Keratinocyte (primary cell): ENCODE measurements around the gene DCLK1. TPM values are rescaled to one million over a fixed set of nuclear protein-coding genes. Genes with fewer than 3 reads are reported as not detected.

Source experiments
- DNase-seq: peaks from one replicate; pipeline ENCODE4 v3.0.0-alpha.2; 2011; ENCODE audit warnings: low read depth, missing footprints, low spot score
- FAIRE-seq: peaks from 2 replicates; lab custom pipeline; 2011; peaks lifted over from hg19 to GRCh38; lab: Jason Lieb, UNC
- H2AFZ ChIP-seq: 2 replicates; pipeline ENCODE4 v1.6.0; 2012; ENCODE audit warnings: low read length, control low read depth, inconsistent platforms; ENCODE audit not compliant: control insufficient read depth
- H3K27ac ChIP-seq: 2 replicates; pipeline ENCODE4 v1.5.1; 2011; ENCODE audit warnings: low read length; ENCODE audit not compliant: control insufficient read depth, insufficient read depth
- H3K27me3 ChIP-seq: 3 replicates; pipeline ENCODE4 v1.6.0; 2011; ENCODE audit warnings: low read length; ENCODE audit not compliant: control insufficient read depth, insufficient read depth; ENCODE audit errors: extremely low read depth
- H3K36me3 ChIP-seq, 2 experiments: 2 replicates in 1 of 2; 3 replicates in 1 of 2; pipeline ENCODE4 v1.5.1; 2011; ENCODE audit warnings: low read length in 2 of 2, mild to moderate bottlenecking in 1 of 2; ENCODE audit not compliant: control insufficient read depth in 2 of 2, insufficient read depth in 2 of 2; ENCODE audit errors: extremely low read depth in 1 of 2
- H3K4me1 ChIP-seq: 3 replicates; pipeline ENCODE4 v1.5.1; 2011; ENCODE audit warnings: low read length; ENCODE audit not compliant: control insufficient read depth, insufficient read depth; ENCODE audit errors: extremely low read depth
- H3K4me2 ChIP-seq: 3 replicates; pipeline ENCODE4 v1.6.0; 2011; ENCODE audit warnings: low read depth, low read length; ENCODE audit not compliant: control insufficient read depth, insufficient read depth; ENCODE audit errors: extremely low read depth
- H3K4me3 ChIP-seq, 3 experiments: fragments of 200-600 bp in 1 of 3; sonication (generic) in 1 of 3; 2 replicates in 2 of 3; 3 replicates in 1 of 3; pipeline ENCODE4 v1.5.1; 2011 to 2016; ENCODE audit warnings: low read length in 3 of 3, mild to moderate bottlenecking in 3 of 3, control low read depth in 2 of 3, inconsistent platforms in 1 of 3, low read depth in 1 of 3, mixed read lengths in 1 of 3, mixed run types in 1 of 3, moderate library complexity in 1 of 3; ENCODE audit not compliant: control insufficient read depth in 2 of 3, insufficient read depth in 2 of 3; ENCODE audit errors: extremely low read depth in 1 of 3
- H3K79me2 ChIP-seq: 2 replicates; pipeline ENCODE4 v1.6.0; 2012; ENCODE audit warnings: low read length; ENCODE audit not compliant: control insufficient read depth, insufficient read depth
- H3K9ac ChIP-seq: 3 replicates; pipeline ENCODE4 v1.6.0; 2011; ENCODE audit warnings: low read length; ENCODE audit not compliant: control insufficient read depth, insufficient read depth; ENCODE audit errors: extremely low read depth
- H3K9me1 ChIP-seq: 3 replicates; pipeline ENCODE4 v1.6.0; 2011; ENCODE audit warnings: low read length; ENCODE audit not compliant: control insufficient read depth, insufficient read depth; ENCODE audit errors: extremely low read depth
- H3K9me3 ChIP-seq: 2 replicates; pipeline ENCODE4 v1.5.1; 2012; ENCODE audit warnings: low read depth, low read length; ENCODE audit not compliant: control insufficient read depth
- H4K20me1 ChIP-seq: 3 replicates; pipeline ENCODE4 v1.6.0; 2011; ENCODE audit warnings: low read length; ENCODE audit not compliant: control insufficient read depth, insufficient read depth; ENCODE audit errors: extremely low read depth
- EZH2 ChIP-seq: IDR thresholded peaks from one replicate; pipeline ENCODE4 v1.6.1; 2012; ENCODE audit warnings: inconsistent platforms, mild to moderate bottlenecking, low read length, moderate library complexity
- dilution Hi-C: fragments of 300-500 bp; cut with MboI; formaldehyde crosslinking; loops from one replicate; pipeline ENCODE4 v1.7.0; 2020; ENCODE audit warnings: low sequenced_read_pairs; ENCODE audit not compliant: extremely low pct_ligation_motif_present
- polyA plus RNA-seq, 5 experiments: library from polyadenylated mRNA; depleted of rRNA in 3 of 5; stranded (reverse) in 3 of 5; stranded (forward) in 1 of 5; unstranded in 1 of 5; fragments of >200 nt; gene quantifications; 1 replicate in 1 of 5; 2 replicates in 3 of 5; 3 replicates in 1 of 5; pipeline versions ENCODE4 v1.2.1 to v1.2.3, GENCODE V29; 2011 to 2012; ENCODE audit warnings: missing spikeins in 2 of 5, low read depth in 1 of 5, low replicate concordance in 1 of 5
- TF ChIP-seq, protein P1 (sequence below), 3 experiments: IDR thresholded peaks in 1 of 3; conservative IDR thresholded peaks in 1 of 3; optimal IDR thresholded peaks in 1 of 3; 2 replicates in 2 of 3; 3 replicates in 1 of 3; pipeline versions ENCODE3 to v1.5.1; 2011; ENCODE audit warnings: low read length in 3 of 3, mild to moderate bottlenecking in 3 of 3, moderate library complexity in 2 of 3, control low read depth in 1 of 3, inconsistent platforms in 1 of 3; ENCODE audit not compliant: insufficient read depth in 2 of 3; ENCODE audit errors: extremely low read depth in 1 of 3

DCLK1 gene
- polyA plus RNA-seq, 1 donor (not counting 4 experiments of a cell fraction or from before 2014, with no cell fraction given), result 0.04 TPM

DNA sequence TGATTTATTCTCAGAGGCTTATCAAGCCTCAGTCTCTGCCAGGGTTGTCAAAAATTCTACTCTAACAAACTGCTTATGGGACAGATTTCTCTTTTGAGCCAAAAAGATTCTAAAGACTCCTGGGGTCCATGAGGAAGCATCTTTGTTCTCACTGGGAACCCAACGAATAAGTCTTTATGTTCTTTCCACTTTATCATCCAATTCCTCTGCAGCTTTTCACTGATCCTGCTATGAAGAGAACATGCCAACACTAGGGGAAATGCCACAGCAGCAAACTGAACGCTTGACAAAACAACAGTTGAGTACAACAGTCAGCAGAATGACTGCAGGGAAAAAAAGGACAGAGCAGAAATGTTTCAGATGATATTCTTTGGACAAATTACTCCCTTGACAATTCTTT lies 22.2 kb downstream of the DCLK1 start:
- dilution Hi-C loops, result no loop called here
- Histone ChIP-seq H3K4me1 (no peaks in the 10 kb centered on the region), H3K79me2 (no peaks in the 10 kb centered on the region), H3K27ac (no peak overlapping the region), H3K9me3 (no peaks in the 10 kb centered on the region), H4K20me1 (no peaks in the 10 kb centered on the region), H3K4me2 (no peak overlapping the region), H2AFZ (no peak overlapping the region), H3K4me3 (no peak overlapping the region), H3K36me3 (no peaks in the 10 kb centered on the region), H3K27me3 (no peaks in the 10 kb centered on the region), H3K9ac (no peak overlapping the region), H3K9me1 (no peaks in the 10 kb centered on the region)
- no peak for TF ChIP-seq EZH2
- TF ChIP-seq, protein P1, sequence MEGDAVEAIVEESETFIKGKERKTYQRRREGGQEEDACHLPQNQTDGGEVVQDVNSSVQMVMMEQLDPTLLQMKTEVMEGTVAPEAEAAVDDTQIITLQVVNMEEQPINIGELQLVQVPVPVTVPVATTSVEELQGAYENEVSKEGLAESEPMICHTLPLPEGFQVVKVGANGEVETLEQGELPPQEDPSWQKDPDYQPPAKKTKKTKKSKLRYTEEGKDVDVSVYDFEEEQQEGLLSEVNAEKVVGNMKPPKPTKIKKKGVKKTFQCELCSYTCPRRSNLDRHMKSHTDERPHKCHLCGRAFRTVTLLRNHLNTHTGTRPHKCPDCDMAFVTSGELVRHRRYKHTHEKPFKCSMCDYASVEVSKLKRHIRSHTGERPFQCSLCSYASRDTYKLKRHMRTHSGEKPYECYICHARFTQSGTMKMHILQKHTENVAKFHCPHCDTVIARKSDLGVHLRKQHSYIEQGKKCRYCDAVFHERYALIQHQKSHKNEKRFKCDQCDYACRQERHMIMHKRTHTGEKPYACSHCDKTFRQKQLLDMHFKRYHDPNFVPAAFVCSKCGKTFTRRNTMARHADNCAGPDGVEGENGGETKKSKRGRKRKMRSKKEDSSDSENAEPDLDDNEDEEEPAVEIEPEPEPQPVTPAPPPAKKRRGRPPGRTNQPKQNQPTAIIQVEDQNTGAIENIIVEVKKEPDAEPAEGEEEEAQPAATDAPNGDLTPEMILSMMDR (optimal IDR thresholded peaks at IDR 0.05 in 1 of 3, IDR thresholded peaks at IDR 0.05 in 1 of 3, conservative IDR thresholded peaks at IDR 0.05 in 1 of 3; ENCODE audit: extremely low read depth in 1 of 3, insufficient read depth in 2 of 3, low read length in 3 of 3), result no peak
- no peak for DNase-seq
- no peak for FAIRE-seq

DNA sequence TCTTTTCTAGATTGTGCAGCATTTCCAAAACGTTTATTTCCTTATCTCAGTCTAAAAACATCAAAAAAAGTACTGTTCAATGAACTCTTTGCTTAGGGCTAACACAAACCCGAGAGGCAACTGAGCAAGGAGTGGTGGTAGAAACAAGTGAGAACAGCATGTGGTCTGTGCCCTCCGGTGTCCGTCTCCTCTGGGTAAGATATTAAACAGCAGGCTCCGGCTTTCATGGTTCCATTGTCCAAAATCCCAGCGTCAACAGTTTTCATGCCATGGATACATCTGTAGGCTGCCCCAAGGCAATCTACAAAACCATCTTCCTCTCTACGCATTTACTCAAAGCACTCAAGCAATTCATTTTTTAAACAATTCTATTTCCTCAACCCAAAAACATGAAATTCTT lies 22.8 kb downstream of the DCLK1 start:
- H3K27me3 ChIP-seq, result no peaks in the 10 kb centered on the region
- H3K9ac ChIP-seq, result no peak overlapping the region
- DNase-seq, result no peak
- dilution Hi-C loops, result no loop called here
- no peaks in the 10 kb centered on the region for H3K4me1 ChIP-seq
- H3K79me2 ChIP-seq, result no peaks in the 10 kb centered on the region
- FAIRE-seq, result no peak
- no peak overlapping the region for H3K4me2 ChIP-seq
- no peaks in the 10 kb centered on the region for H3K36me3 ChIP-seq
- H3K9me1 ChIP-seq, result no peaks in the 10 kb centered on the region
- H3K27ac ChIP-seq, result no peak overlapping the region
- no peaks in the 10 kb centered on the region for H4K20me1 ChIP-seq
- H3K9me3 ChIP-seq, result no peaks in the 10 kb centered on the region
- H2AFZ ChIP-seq, result no peak overlapping the region
- no peak overlapping the region for H3K4me3 ChIP-seq
- TF ChIP-seq, protein P1 (optimal IDR thresholded peaks at IDR 0.05 in 1 of 3, IDR thresholded peaks at IDR 0.05 in 1 of 3, conservative IDR thresholded peaks at IDR 0.05 in 1 of 3; ENCODE audit: extremely low read depth in 1 of 3, insufficient read depth in 2 of 3, low read length in 3 of 3), result no peak
- TF ChIP-seq EZH2, result no peak
